ENCODE data around the gene ZNF621. TPM values are rescaled to one million over a fixed set of nuclear protein-coding genes. Genes with fewer than 3 reads are reported as not detected.

ZNF621 gene
- total RNA-seq, 1 donor from 2014 or later: 8.2 TPM

GRCh38 chr3:40582401-40583027, 57.8 kb downstream of the ZNF621 start:
- no peak for DNase-seq (ENCODE audit: low spot score in 2 of 2)
- Histone ChIP-seq H3K4me1 (peaks cover 0 to 8% of the 10 kb centered on the region in 2 donors), H3K4me3 (no peak overlapping the region), H3K27ac (no peak overlapping the region), H3K36me3 (no peaks in the 10 kb centered on the region), H3K9me3 (no peaks in the 10 kb centered on the region), H3K27me3 (no peaks in the 10 kb centered on the region)
- intact Hi-C loops (cut with DNase I): loop anchor here (5.0 to 10.0 kb wide), 4 partner anchors 182 to 1135 kb away; no protein-coding TSS in a partner anchor
- TF ChIP-seq CTCF (IDR thresholded peaks at IDR 0.05): no peak

- peaks cover 0 to 8% of the 10 kb centered on the region in 2 donors for H3K4me1 ChIP-seq
Measured at GRCh38 chr3:40583691-40584090, 58.9 kb downstream of the ZNF621 start.

GRCh38 chr3:40584625-40585189, 59.9 kb downstream of the ZNF621 start:
- H3K9me3 ChIP-seq: no peaks in the 10 kb centered on the region
- peak; percentile 81 to 97 (median 92) for TF ChIP-seq CTCF (IDR thresholded peaks at IDR 0.05)
- peak; percentile 36 to 91 for DNase-seq (ENCODE audit: low spot score in 2 of 2)
- no peak overlapping the region for H3K27ac ChIP-seq
- no peaks in the 10 kb centered on the region for H3K27me3 ChIP-seq
- H3K4me3 ChIP-seq: no peak overlapping the region
- H3K4me1 ChIP-seq: peaks cover 0 to 8% of the 10 kb centered on the region in 2 donors
- H3K36me3 ChIP-seq: no peaks in the 10 kb centered on the region
- intact Hi-C loops (cut with DNase I): loop anchor here (2.0 to 10.0 kb wide), 6 partner anchors 180 to 1296 kb away; partner anchors contain the start of gene CTNNB1

More at GRCh38 chr3:40583691-40584090, 58.9 kb downstream of the ZNF621 start:
- Histone ChIP-seq H3K4me3 (no peak overlapping the region), H3K27ac (no peak overlapping the region), H3K36me3 (no peaks in the 10 kb centered on the region), H3K27me3 (no peaks in the 10 kb centered on the region), H3K9me3 (no peaks in the 10 kb centered on the region)
- intact Hi-C loops (cut with DNase I): loop anchor here (2.0 to 10.0 kb wide), 6 partner anchors 181 to 1297 kb away; partner anchors contain the start of gene CTNNB1
- no peak for DNase-seq (ENCODE audit: low spot score in 2 of 2)
- no peak for TF ChIP-seq CTCF (IDR thresholded peaks at IDR 0.05)

GRCh38 chr3:40585381-40586016, 60.7 kb downstream of the ZNF621 start:
- peaks cover 0 to 8% of the 10 kb centered on the region in 2 donors for H3K4me1 ChIP-seq
- H3K27ac ChIP-seq: no peak overlapping the region
- no peaks in the 10 kb centered on the region for H3K36me3 ChIP-seq
- no peak overlapping the region for H3K4me3 ChIP-seq
- no peaks in the 10 kb centered on the region for H3K9me3 ChIP-seq
- H3K27me3 ChIP-seq: no peaks in the 10 kb centered on the region
- no peak for DNase-seq (ENCODE audit: low spot score in 2 of 2)
- intact Hi-C loops (cut with DNase I): loop anchor here (2.0 to 10.0 kb wide), 4 partner anchors 179 to 1295 kb away; partner anchors contain the start of gene CTNNB1
- no peak for TF ChIP-seq CTCF (IDR thresholded peaks at IDR 0.05)

GRCh38 chr3:40586901-40587300, 62.1 kb downstream of the ZNF621 start:
- no peak overlapping the region for H3K27ac ChIP-seq
- no peaks in the 10 kb centered on the region for H3K9me3 ChIP-seq
- intact Hi-C loops (cut with DNase I): loop anchor here (10.0 kb wide), 2 partner anchors 178 to 388 kb away; no protein-coding TSS in a partner anchor
- TF ChIP-seq CTCF (IDR thresholded peaks at IDR 0.05): no peak
- no peaks in the 10 kb centered on the region for H3K36me3 ChIP-seq
- H3K27me3 ChIP-seq: no peaks in the 10 kb centered on the region
- peaks cover 0 to 8% of the 10 kb centered on the region in 2 donors for H3K4me1 ChIP-seq
- DNase-seq (ENCODE audit: low spot score in 2 of 2): no peak
- no peak overlapping the region for H3K4me3 ChIP-seq

Data from ascending aorta (tissue), 2 donors.